Measurements from ENCODE around the gene APOBEC3C. TPM values are rescaled to one million over a fixed set of nuclear protein-coding genes. Genes with fewer than 3 reads are reported as not detected.

APOBEC3C gene
- total and polyA plus RNA-seq, 2 experiments from 2014 or later: 6.6 to 104 TPM

DNA sequence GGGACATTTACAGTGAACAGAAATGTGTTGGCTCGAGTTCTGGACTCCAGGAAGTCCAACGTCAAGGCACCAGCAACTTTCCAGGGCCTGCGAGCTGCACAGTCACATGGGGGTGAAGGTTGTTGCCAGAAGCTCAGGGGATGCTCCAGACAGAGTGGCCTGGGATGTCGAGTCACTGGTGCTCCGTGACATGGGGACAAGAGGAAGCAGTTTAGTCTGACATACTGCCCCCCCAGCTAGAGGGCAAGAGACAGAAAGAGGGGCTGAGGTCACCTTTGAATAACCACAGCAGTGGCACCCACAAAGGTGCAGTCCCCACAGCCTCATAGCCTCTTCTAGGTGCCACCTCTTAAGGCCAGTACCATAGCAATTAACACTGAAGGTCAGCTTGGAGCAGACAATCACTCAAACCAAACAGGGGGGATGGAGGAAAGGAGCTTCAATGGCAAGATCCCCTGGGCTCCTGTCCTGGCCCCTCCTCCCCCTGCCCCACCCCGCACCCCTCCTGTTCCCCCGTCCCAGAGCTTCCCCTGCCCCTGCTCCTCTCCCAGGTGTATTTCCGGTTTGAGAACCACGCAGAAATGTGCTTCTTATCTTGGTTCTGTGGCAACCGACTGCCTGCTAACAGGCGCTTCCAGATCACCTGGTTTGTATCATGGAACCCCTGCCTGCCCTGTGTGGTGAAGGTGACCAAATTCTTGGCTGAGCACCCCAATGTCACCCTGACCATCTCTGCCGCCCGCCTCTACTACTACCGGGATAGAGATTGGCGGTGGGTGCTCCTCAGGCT, 10.7 kb downstream of the APOBEC3C start:
- no peak overlapping the region for H3K9ac ChIP-seq
- H3K4me2 ChIP-seq (ENCODE audit: unreplicated experiment): no peak overlapping the region
- H3K4me1 ChIP-seq (ENCODE audit: insufficient read depth): no peaks in the 10 kb centered on the region
- no peaks in the 10 kb centered on the region for H3K9me3 ChIP-seq (ENCODE audit: low read depth)
- no peaks in the 10 kb centered on the region for H3K27me3 ChIP-seq (replicated peaks; ENCODE audit: insufficient read depth)
- H3K79me2 ChIP-seq (ENCODE audit: insufficient read depth): no peaks in the 10 kb centered on the region
- no peak overlapping the region for H3K27ac ChIP-seq
- H4K20me1 ChIP-seq (ENCODE audit: insufficient read depth): no peaks in the 10 kb centered on the region
- TF ChIP-seq EZH2 (IDR thresholded peaks at IDR 0.05; ENCODE audit: insufficient read depth, poor library complexity, severe bottlenecking): no peak
- no peak for TF ChIP-seq EZH2phosphoT487 (IDR thresholded peaks at IDR 0.05; ENCODE audit: insufficient read depth, low read depth)
- H3K36me3 ChIP-seq (ENCODE audit: low read depth): no peaks in the 10 kb centered on the region
- no peak overlapping the region for H2AFZ ChIP-seq
- no peaks in the 10 kb centered on the region for H3K9me2 ChIP-seq (ENCODE audit: insufficient read depth)
- H3K4me3 ChIP-seq: no peak overlapping the region
- in situ Hi-C loops (cut with MboI): loop anchor here (25.0 kb wide), 1 partner anchor 288 kb away; the partner anchor contains the start of gene RPL3
- no peak for DNase-seq
- H3F3A ChIP-seq (ENCODE audit: insufficient read depth): no peaks in the 10 kb centered on the region
- WGBS, 2 experiments (ENCODE audit: low coverage in 1 of 2, low lambda C conversion rate in 2 of 2, missing lambda C conversion rate in 2 of 2): 74 to 79% methylated on average over 13 to 15 of the region's 15 CpGs

DNA sequence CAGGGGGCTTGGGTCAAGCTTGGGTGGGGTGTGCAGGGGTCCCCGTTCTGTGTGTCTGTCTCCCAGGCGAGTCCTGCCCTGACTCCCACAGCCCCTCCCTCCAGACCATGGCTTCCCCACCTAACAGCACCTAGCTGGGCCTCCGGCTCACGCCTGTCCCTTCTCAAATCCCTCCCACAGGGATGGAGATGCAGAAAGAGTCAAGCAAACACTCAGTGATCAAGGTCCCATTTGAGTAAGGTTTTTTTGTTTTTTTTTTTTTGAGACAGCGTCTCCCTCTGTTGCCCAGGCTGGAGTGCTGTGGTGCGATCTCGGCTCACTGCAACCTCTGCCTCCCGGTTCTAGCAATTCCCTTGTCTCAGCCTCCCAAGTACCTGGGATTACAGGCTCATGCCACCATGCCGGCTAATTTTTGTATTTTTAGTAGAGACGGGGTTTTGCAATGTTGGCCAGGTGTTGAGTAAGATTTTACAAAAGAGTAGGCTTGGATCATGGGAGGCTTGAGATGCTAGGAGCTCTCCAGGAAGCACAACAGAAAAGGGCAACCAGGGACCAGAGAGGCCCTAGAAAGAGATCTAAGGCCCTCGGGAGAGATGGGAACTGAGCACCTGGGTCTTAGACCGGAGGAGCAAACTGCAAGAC, 12.6 kb downstream of the APOBEC3C start:
- Histone ChIP-seq H3K4me3 (no peak overlapping the region), H4K20me1 (ENCODE audit: insufficient read depth) (no peaks in the 10 kb centered on the region), H3K36me3 (ENCODE audit: low read depth) (no peaks in the 10 kb centered on the region), H3K4me1 (ENCODE audit: insufficient read depth) (no peaks in the 10 kb centered on the region), H3K27me3 (replicated peaks; ENCODE audit: insufficient read depth) (no peaks in the 10 kb centered on the region), H3K4me2 (ENCODE audit: unreplicated experiment) (no peak overlapping the region), H3F3A (ENCODE audit: insufficient read depth) (no peaks in the 10 kb centered on the region), H3K9me2 (ENCODE audit: insufficient read depth) (no peaks in the 10 kb centered on the region), H3K27ac (no peak overlapping the region), H3K9ac (no peak overlapping the region), H2AFZ (no peak overlapping the region), H3K9me3 (ENCODE audit: low read depth) (no peaks in the 10 kb centered on the region), H3K79me2 (ENCODE audit: insufficient read depth) (no peaks in the 10 kb centered on the region)
- TF ChIP-seq EZH2phosphoT487 (IDR thresholded peaks at IDR 0.05; ENCODE audit: insufficient read depth, low read depth) (no peak), EZH2 (IDR thresholded peaks at IDR 0.05; ENCODE audit: insufficient read depth, poor library complexity, severe bottlenecking) (no peak)
- no peak for DNase-seq
- 74 to 81% methylated on average over 10 to 12 of the region's 12 CpGs for WGBS, 2 experiments (ENCODE audit: low coverage in 1 of 2, low lambda C conversion rate in 2 of 2, missing lambda C conversion rate in 2 of 2)
- in situ Hi-C loops (cut with MboI): no loop called here

DNA sequence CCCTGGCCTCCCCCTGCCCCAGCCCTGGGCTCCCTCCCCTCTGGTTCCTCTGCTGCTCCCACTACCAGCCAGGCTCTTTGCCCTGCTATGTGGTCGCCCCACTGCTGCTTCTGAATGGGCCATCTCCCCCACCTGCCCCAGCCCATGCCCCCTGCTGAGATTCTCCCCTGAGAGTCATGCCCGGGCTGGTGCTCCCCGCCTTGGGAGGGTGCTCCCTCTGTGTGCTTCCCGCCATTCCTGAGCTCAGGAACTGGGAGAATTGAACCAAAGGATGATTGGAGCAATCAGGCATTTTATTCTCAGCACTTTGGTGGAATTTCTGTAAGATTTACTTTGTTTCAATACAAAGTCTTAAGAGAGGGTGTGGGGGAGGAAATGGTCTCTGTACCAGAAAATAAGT, 13.7 kb downstream of the APOBEC3C start:
- no peaks in the 10 kb centered on the region for H3K79me2 ChIP-seq (ENCODE audit: insufficient read depth)
- H2AFZ ChIP-seq: no peak overlapping the region
- no peaks in the 10 kb centered on the region for H3K9me2 ChIP-seq (ENCODE audit: insufficient read depth)
- H3K9ac ChIP-seq: no peak overlapping the region
- no peak overlapping the region for H3K4me3 ChIP-seq
- no peaks in the 10 kb centered on the region for H3K4me1 ChIP-seq (ENCODE audit: insufficient read depth)
- 99 to 100% methylated on average over 3 to 4 of the region's 4 CpGs for WGBS, 2 experiments (ENCODE audit: low coverage in 1 of 2, low lambda C conversion rate in 2 of 2, missing lambda C conversion rate in 2 of 2)
- no peaks in the 10 kb centered on the region for H3F3A ChIP-seq (ENCODE audit: insufficient read depth)
- H3K27me3 ChIP-seq (replicated peaks; ENCODE audit: insufficient read depth): no peaks in the 10 kb centered on the region
- no peak overlapping the region for H3K27ac ChIP-seq
- TF ChIP-seq EZH2 (IDR thresholded peaks at IDR 0.05; ENCODE audit: insufficient read depth, poor library complexity, severe bottlenecking) (no peak), EZH2phosphoT487 (IDR thresholded peaks at IDR 0.05; ENCODE audit: insufficient read depth, low read depth) (no peak)
- no peaks in the 10 kb centered on the region for H4K20me1 ChIP-seq (ENCODE audit: insufficient read depth)
- no peak overlapping the region for H3K4me2 ChIP-seq (ENCODE audit: unreplicated experiment)
- DNase-seq: no peak
- H3K36me3 ChIP-seq (ENCODE audit: low read depth): no peaks in the 10 kb centered on the region
- in situ Hi-C loops (cut with MboI): no loop called here
- H3K9me3 ChIP-seq (ENCODE audit: low read depth): no peaks in the 10 kb centered on the region

DNA sequence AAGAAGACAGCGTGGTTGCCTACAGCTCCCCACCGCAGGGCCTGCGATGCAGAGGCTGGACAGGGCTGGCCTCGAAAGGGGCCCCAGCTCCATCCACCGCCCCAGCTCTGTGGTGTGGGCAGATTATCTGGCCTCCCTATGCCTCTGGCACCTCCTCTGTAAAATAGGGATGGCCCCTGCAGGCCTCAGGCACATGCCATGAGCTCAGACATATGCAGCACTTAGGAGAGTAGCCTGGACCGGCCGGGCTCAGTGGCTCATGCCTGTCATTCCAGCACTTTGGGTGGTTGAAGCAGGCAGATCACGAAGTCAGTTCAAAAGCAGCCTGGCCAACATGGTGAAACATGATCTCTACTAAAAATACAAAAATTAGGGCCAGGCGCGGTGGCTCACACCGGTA, 14.2 kb downstream of the APOBEC3C start:
- Histone ChIP-seq H3K9me2 (ENCODE audit: insufficient read depth) (no peaks in the 10 kb centered on the region), H3K36me3 (ENCODE audit: low read depth) (no peaks in the 10 kb centered on the region), H3K4me2 (ENCODE audit: unreplicated experiment) (no peak overlapping the region), H3K79me2 (ENCODE audit: insufficient read depth) (no peaks in the 10 kb centered on the region), H3K27me3 (replicated peaks; ENCODE audit: insufficient read depth) (no peaks in the 10 kb centered on the region), H3K4me3 (no peak overlapping the region), H3K4me1 (ENCODE audit: insufficient read depth) (no peaks in the 10 kb centered on the region), H3K9ac (no peak overlapping the region), H3F3A (ENCODE audit: insufficient read depth) (no peaks in the 10 kb centered on the region), H2AFZ (no peak overlapping the region), H3K27ac (no peak overlapping the region), H3K9me3 (ENCODE audit: low read depth) (no peaks in the 10 kb centered on the region), H4K20me1 (ENCODE audit: insufficient read depth) (no peaks in the 10 kb centered on the region)
- TF ChIP-seq EZH2phosphoT487 (IDR thresholded peaks at IDR 0.05; ENCODE audit: insufficient read depth, low read depth) (no peak), EZH2 (IDR thresholded peaks at IDR 0.05; ENCODE audit: insufficient read depth, poor library complexity, severe bottlenecking) (no peak)
- no peak for DNase-seq
- in situ Hi-C loops (cut with MboI): no loop called here
- WGBS, 2 experiments (ENCODE audit: low coverage in 1 of 2, low lambda C conversion rate in 2 of 2, missing lambda C conversion rate in 2 of 2): 65 to 68% methylated on average over 11 of the region's 11 CpGs
